GM10248 (cell line): Measurements from ENCODE around the gene TLE3.

Source experiments
- CTCF ChIA-PET: fragments of 300-600 bp; sonication (Branson Sonifier 250); formaldehyde crosslinking; extraction: SDS; loops from one replicate; lab custom pipeline; 2021; ENCODE audit warnings: antibody characterized with exemption; lab: Yijun Ruan, JAX
- POLR2A ChIA-PET: fragments of 350-650 bp; sonication (Branson Sonifier 250); formaldehyde crosslinking; extraction: SDS; loops from one replicate; lab custom pipeline; 2020; ENCODE audit warnings: antibody characterized with exemption; lab: Yijun Ruan, JAX
- DNase-seq: peaks from one replicate; pipeline ENCODE4 v3.0.0; 2012; ENCODE audit errors: extremely low spot score
- TF ChIP-seq, protein P1 (sequence below): IDR thresholded peaks from 2 replicates; pipeline ENCODE4 v1.5.1; 2012; ENCODE audit warnings: mild to moderate bottlenecking, low read depth; ENCODE audit errors: extremely low read depth, missing control alignments, control extremely low read depth

Gene TLE3

GRCh38 chr15:69998541-69999391 is 99.0 kb downstream of the TLE3 start:
- TF ChIP-seq, protein P1, sequence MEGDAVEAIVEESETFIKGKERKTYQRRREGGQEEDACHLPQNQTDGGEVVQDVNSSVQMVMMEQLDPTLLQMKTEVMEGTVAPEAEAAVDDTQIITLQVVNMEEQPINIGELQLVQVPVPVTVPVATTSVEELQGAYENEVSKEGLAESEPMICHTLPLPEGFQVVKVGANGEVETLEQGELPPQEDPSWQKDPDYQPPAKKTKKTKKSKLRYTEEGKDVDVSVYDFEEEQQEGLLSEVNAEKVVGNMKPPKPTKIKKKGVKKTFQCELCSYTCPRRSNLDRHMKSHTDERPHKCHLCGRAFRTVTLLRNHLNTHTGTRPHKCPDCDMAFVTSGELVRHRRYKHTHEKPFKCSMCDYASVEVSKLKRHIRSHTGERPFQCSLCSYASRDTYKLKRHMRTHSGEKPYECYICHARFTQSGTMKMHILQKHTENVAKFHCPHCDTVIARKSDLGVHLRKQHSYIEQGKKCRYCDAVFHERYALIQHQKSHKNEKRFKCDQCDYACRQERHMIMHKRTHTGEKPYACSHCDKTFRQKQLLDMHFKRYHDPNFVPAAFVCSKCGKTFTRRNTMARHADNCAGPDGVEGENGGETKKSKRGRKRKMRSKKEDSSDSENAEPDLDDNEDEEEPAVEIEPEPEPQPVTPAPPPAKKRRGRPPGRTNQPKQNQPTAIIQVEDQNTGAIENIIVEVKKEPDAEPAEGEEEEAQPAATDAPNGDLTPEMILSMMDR, result no peak
- CTCF ChIA-PET, result interaction anchor here (3.1 kb wide), 1 partner anchor 24 kb away, joined by 7 read pairs; no protein-coding TSS in a partner anchor
- no peak for DNase-seq
- POLR2A ChIA-PET, result no interaction called here

GRCh38 chr15:69997813-69998212 is 99.9 kb downstream of the TLE3 start:
- POLR2A ChIA-PET, result no interaction called here
- CTCF ChIA-PET, result interaction anchor here (1.3 to 3.1 kb wide), 2 partner anchors 14 to 25 kb away, joined by 3 to 7 read pairs; no protein-coding TSS in a partner anchor
- no peak for DNase-seq
- TF ChIP-seq, protein P1, result no peak
